ENCODE data around the gene ZNF492. TPM values are rescaled to one million over a fixed set of nuclear protein-coding genes. Genes with fewer than 3 reads are reported as not detected.
"Not testable (repeated sequence)": the region's sequence is repeated elsewhere in the genome, so short reads cannot be mapped to it uniquely, and the experiment has no call there.

ZNF492 gene
- 2.4 TPM for total RNA-seq

GRCh38 chr19:22633706-22634449 is at the start of gene ZNF492:
ZNF492 (plus strand) TSS chr19:22634324; CDS start chr19:22653400, 19,076 bp downstream.
- H3K4me1 ChIP-seq (ENCODE audit: insufficient read depth, low read length); H3K9me3 ChIP-seq (ENCODE audit: low read depth, low read length); H3K27me3 ChIP-seq (ENCODE audit: insufficient read depth, low read length): not testable (repeated sequence)
- H3K4me3 ChIP-seq (ENCODE audit: low read length) = peak within 1 kb of the TSS; percentile 60

GRCh38 chr19:22595422-22595821 is 38.7 kb upstream of the ZNF492 start:
- Histone ChIP-seq H3K4me1 (ENCODE audit: insufficient read depth, low read length) (no peaks in the 10 kb centered on the region), H3K9me3 (ENCODE audit: low read depth, low read length) (peaks cover 5% of the 10 kb centered on the region), H3K27me3 (ENCODE audit: insufficient read depth, low read length) (no peaks in the 10 kb centered on the region), H3K4me3 (ENCODE audit: low read length) (no peak overlapping the region)

DNA sequence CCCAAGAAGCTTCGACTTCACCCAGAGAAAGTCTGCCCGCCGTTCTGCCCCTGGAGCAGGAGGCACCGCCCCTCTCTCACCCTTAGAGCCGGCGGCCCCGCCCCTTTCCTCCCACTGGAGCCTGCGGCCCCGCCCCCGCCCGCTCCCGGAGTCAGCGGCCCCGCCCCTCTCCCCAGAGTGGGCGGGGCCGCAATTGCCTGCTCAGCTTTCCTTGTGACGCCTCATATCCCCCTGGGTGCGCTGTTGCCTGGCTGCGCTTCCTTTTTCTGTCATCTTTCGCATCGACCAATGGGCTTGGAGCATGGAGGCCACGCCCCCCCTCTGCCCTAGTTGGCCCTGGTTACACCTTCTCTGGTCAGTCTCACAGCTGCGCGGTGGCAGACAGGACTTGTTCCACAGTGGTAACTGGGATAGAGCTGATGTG is 38.2 kb upstream of the ZNF492 start:
- no peak overlapping the region for H3K4me3 ChIP-seq (ENCODE audit: low read length)
- no peaks in the 10 kb centered on the region for H3K4me1 ChIP-seq (ENCODE audit: insufficient read depth, low read length)
- peaks cover 5% of the 10 kb centered on the region for H3K9me3 ChIP-seq (ENCODE audit: low read depth, low read length)

GRCh38 chr19:22600690-22601648 is 33.2 kb upstream of the ZNF492 start:
- Histone ChIP-seq H3K4me3 (ENCODE audit: low read length) (no peak overlapping the region), H3K27me3 (ENCODE audit: insufficient read depth, low read length) (no peaks in the 10 kb centered on the region), H3K4me1 (ENCODE audit: insufficient read depth, low read length) (no peaks in the 10 kb centered on the region), H3K9me3 (ENCODE audit: low read depth, low read length) (no peaks in the 10 kb centered on the region)

More for the DNA sequence above, 38.2 kb upstream of the ZNF492 start:
- H3K27me3 ChIP-seq (ENCODE audit: insufficient read depth, low read length) = no peaks in the 10 kb centered on the region

- Histone ChIP-seq H3K9me3 (ENCODE audit: low read depth, low read length) (no peaks in the 10 kb centered on the region), H3K4me3 (ENCODE audit: low read length) (no peak overlapping the region), H3K27me3 (ENCODE audit: insufficient read depth, low read length) (no peaks in the 10 kb centered on the region), H3K4me1 (ENCODE audit: insufficient read depth, low read length) (no peaks in the 10 kb centered on the region)
Observed at GRCh38 chr19:22601906-22602630, 32.1 kb upstream of the ZNF492 start.

GRCh38 chr19:22602631-22603272 is 31.4 kb upstream of the ZNF492 start:
- no peaks in the 10 kb centered on the region for H3K9me3 ChIP-seq (ENCODE audit: low read depth, low read length)

DNA sequence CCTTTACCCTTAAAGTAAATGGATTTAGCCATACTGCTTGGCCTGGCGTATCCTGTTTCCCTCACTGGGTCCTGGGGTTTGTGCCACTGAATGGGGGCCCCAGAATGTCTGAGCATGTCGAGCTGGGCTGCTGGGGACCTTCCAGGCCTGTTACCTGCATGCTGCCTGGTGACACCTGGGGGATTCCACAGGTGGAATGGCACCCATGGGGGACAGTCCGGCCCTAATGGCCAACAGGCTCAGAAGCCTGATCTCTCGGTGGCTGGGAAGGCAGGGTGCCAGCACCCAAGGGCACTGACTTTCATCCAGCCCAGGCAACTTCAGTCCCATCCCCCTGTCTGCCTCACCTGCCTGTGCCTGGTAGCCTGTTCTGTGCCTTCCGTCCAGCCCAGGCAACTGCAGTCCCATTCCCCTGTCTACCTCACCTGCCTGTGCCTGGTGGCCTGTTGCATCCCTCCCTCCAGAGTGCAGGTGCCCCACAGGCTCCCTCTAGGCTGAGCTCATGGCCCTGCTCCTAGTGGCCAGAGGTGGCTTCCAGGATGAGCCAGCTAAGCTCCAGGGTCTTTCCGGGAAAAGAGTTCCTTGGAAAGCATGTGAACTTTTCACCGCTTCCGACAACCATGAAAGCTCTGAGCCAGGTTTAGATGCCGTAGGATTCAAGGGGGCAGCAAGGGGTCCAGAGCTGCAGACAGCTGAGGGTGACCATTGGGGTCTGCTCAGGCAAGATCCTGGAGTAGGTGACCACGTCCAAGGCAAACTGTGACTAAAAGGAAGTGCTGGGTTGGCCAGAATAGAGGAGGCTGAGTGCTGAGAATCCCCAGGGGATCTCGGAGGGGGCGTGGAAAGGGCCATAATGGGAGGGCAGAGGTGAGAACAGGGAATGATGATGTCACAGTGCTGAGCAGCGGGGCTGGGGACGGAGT is 30.3 kb upstream of the ZNF492 start:
- no peaks in the 10 kb centered on the region for H3K27me3 ChIP-seq (ENCODE audit: insufficient read depth, low read length)
- no peak overlapping the region for H3K4me3 ChIP-seq (ENCODE audit: low read length)
- H3K4me1 ChIP-seq (ENCODE audit: insufficient read depth, low read length) = no peaks in the 10 kb centered on the region
- H3K9me3 ChIP-seq (ENCODE audit: low read depth, low read length) = no peaks in the 10 kb centered on the region

More at GRCh38 chr19:22602631-22603272, 31.4 kb upstream of the ZNF492 start:
- Histone ChIP-seq H3K27me3 (ENCODE audit: insufficient read depth, low read length) (no peaks in the 10 kb centered on the region), H3K4me3 (ENCODE audit: low read length) (no peak overlapping the region), H3K4me1 (ENCODE audit: insufficient read depth, low read length) (no peaks in the 10 kb centered on the region)

- no peaks in the 10 kb centered on the region for H3K9me3 ChIP-seq (ENCODE audit: low read depth, low read length)
- H3K4me1 ChIP-seq (ENCODE audit: insufficient read depth, low read length) = no peaks in the 10 kb centered on the region
- no peak overlapping the region for H3K4me3 ChIP-seq (ENCODE audit: low read length)
- no peaks in the 10 kb centered on the region for H3K27me3 ChIP-seq (ENCODE audit: insufficient read depth, low read length)
Observed at GRCh38 chr19:22604571-22605274, 29.4 kb upstream of the ZNF492 start.

GRCh38 chr19:22605275-22606211 is 28.6 kb upstream of the ZNF492 start:
- Histone ChIP-seq H3K4me1 (ENCODE audit: insufficient read depth, low read length) (no peaks in the 10 kb centered on the region), H3K4me3 (ENCODE audit: low read length) (no peak overlapping the region), H3K27me3 (ENCODE audit: insufficient read depth, low read length) (no peaks in the 10 kb centered on the region), H3K9me3 (ENCODE audit: low read depth, low read length) (no peaks in the 10 kb centered on the region)

GRCh38 chr19:22606212-22606553 is 27.9 kb upstream of the ZNF492 start:
- no peak overlapping the region for H3K4me3 ChIP-seq (ENCODE audit: low read length)
- H3K4me1 ChIP-seq (ENCODE audit: insufficient read depth, low read length) = no peaks in the 10 kb centered on the region
- no peaks in the 10 kb centered on the region for H3K9me3 ChIP-seq (ENCODE audit: low read depth, low read length)
- H3K27me3 ChIP-seq (ENCODE audit: insufficient read depth, low read length) = no peaks in the 10 kb centered on the region

GRCh38 chr19:22606954-22607652 is 27.0 kb upstream of the ZNF492 start:
- Histone ChIP-seq H3K27me3 (ENCODE audit: insufficient read depth, low read length) (no peaks in the 10 kb centered on the region), H3K4me1 (ENCODE audit: insufficient read depth, low read length) (no peaks in the 10 kb centered on the region), H3K9me3 (ENCODE audit: low read depth, low read length) (no peaks in the 10 kb centered on the region), H3K4me3 (ENCODE audit: low read length) (no peak overlapping the region)
